Endothelial cell of umbilical vein (primary cell): ENCODE data around the gene FCER2. TPM values are rescaled to one million over a fixed set of nuclear protein-coding genes. Genes with fewer than 3 reads are reported as not detected.

Source experiments
- BruUV-seq: library from RNA; stranded (reverse); fragments of 400-500 nt; replicated peaks from 2 replicates; lab custom pipeline; 2021; lab: Mats Ljungman, UMichigan
- CTCF ChIA-PET: fragments of 300-600, 350-600 bp; sonication (Branson Sonifier 250); formaldehyde crosslinking; loops from one replicate; lab custom pipeline; 2021; ENCODE audit warnings: antibody characterized with exemption, inconsistent platforms; lab: Charles Lee
- POLR2A ChIA-PET: fragments of 300-600, 350-600 bp; sonication (Branson Sonifier 250); formaldehyde crosslinking; loops from one replicate; lab custom pipeline; 2021; ENCODE audit warnings: antibody characterized with exemption, inconsistent platforms; lab: Charles Lee
- DNase-seq: peaks from one replicate; pipeline ENCODE4 v3.0.0-alpha.2; 2011; ENCODE audit warnings: low read depth, low spot score
- FAIRE-seq: peaks from 2 replicates; lab custom pipeline; 2011; peaks lifted over from hg19 to GRCh38; lab: Jason Lieb, UNC
- H2AFZ ChIP-seq: 2 replicates; pipeline ENCODE4 v1.6.0; 2012; ENCODE audit warnings: low read depth, low read length, control low read depth, inconsistent platforms
- H3K27ac ChIP-seq: 2 replicates; pipeline ENCODE4 v1.5.1; 2011; ENCODE audit warnings: low read depth, mild to moderate bottlenecking, control low read depth, low read length, moderate library complexity; ENCODE audit not compliant: insufficient read depth
- H3K27me3 ChIP-seq, 2 experiments: 2 replicates each; pipeline versions ENCODE4 v1.6.0 to v1.6.1; 2011; ENCODE audit warnings: low read length in 2 of 2, mixed read lengths in 1 of 2; ENCODE audit not compliant: control insufficient read depth in 2 of 2, insufficient read depth in 2 of 2
- H3K36me3 ChIP-seq, 2 experiments: 2 replicates in 1 of 2; 3 replicates in 1 of 2; pipeline ENCODE4 v1.5.1; 2011; ENCODE audit warnings: low read length in 2 of 2, mild to moderate bottlenecking in 1 of 2, moderate library complexity in 1 of 2; ENCODE audit not compliant: control insufficient read depth in 2 of 2, insufficient read depth in 2 of 2; ENCODE audit errors: extremely low read depth in 1 of 2
- H3K4me1 ChIP-seq: 3 replicates; pipeline ENCODE4 v1.5.1; 2011; ENCODE audit warnings: mild to moderate bottlenecking, low read length; ENCODE audit not compliant: control insufficient read depth, insufficient read depth; ENCODE audit errors: extremely low read depth
- H3K4me2 ChIP-seq: 2 replicates; pipeline ENCODE4 v1.6.1; 2011; ENCODE audit warnings: low read length, control low read depth, mixed read lengths; ENCODE audit not compliant: insufficient read depth
- H3K4me3 ChIP-seq, 3 experiments: fragments of 200-600 bp in 1 of 3; sonication (generic), shearing (Covaris generic) in 1 of 3; replicated peaks in 1 of 3; 2 replicates each; pipeline ENCODE4 v1.5.1; 2011 to 2016; ENCODE audit warnings: control low read depth in 3 of 3, low read length in 3 of 3, mild to moderate bottlenecking in 2 of 3, inconsistent platforms in 1 of 3, low read depth in 1 of 3, moderate library complexity in 1 of 3; ENCODE audit not compliant: insufficient read depth in 1 of 3
- H3K79me2 ChIP-seq: 2 replicates; pipeline ENCODE4 v1.6.0; 2012; ENCODE audit warnings: low read length, inconsistent platforms; ENCODE audit not compliant: control insufficient read depth, insufficient read depth
- H3K9ac ChIP-seq: replicated peaks from 2 replicates; pipeline ENCODE3; 2011; ENCODE audit warnings: low read length, control low read depth; ENCODE audit not compliant: insufficient read depth; ENCODE audit errors: extremely low read depth
- H3K9me1 ChIP-seq: replicated peaks from 3 replicates; pipeline ENCODE4 v1.6.0; 2011; ENCODE audit warnings: mild to moderate bottlenecking, low read length; ENCODE audit not compliant: control insufficient read depth, insufficient read depth; ENCODE audit errors: extremely low read depth
- H3K9me3 ChIP-seq: replicated peaks from 2 replicates; pipeline ENCODE4 v1.5.1; 2012; ENCODE audit warnings: low read length, inconsistent platforms; ENCODE audit not compliant: control insufficient read depth, insufficient read depth
- H4K20me1 ChIP-seq: replicated peaks from 2 replicates; pipeline ENCODE3; 2011; ENCODE audit warnings: mild to moderate bottlenecking, low read length; ENCODE audit not compliant: control insufficient read depth, insufficient read depth; ENCODE audit errors: extremely low read depth
- CTCF ChIP-seq, 2 donors: IDR thresholded peaks; 1 replicate in 1 of 2; 2 replicates in 1 of 2; pipeline ENCODE4 v1.5.1; 2011; ENCODE audit warnings: low read length in 2 of 2, mild to moderate bottlenecking in 2 of 2, moderate library complexity in 2 of 2, control low read depth in 1 of 2, inconsistent platforms in 1 of 2, low read depth in 1 of 2; ENCODE audit not compliant: insufficient read depth in 1 of 2; ENCODE audit errors: extremely low read depth in 1 of 2
- EZH2 ChIP-seq: IDR thresholded peaks from 2 replicates; pipeline ENCODE4 v1.6.1; 2012; ENCODE audit warnings: borderline replicate concordance, low read depth, mild to moderate bottlenecking, moderate library complexity, low read length, inconsistent platforms; ENCODE audit not compliant: severe bottlenecking
- FOS ChIP-seq: IDR thresholded peaks from 2 replicates; pipeline ENCODE4 v1.6.1; 2011; ENCODE audit warnings: mild to moderate bottlenecking, low read length, moderate library complexity, borderline replicate concordance; ENCODE audit not compliant: insufficient read depth
- GATA2 ChIP-seq: IDR thresholded peaks from 2 replicates; pipeline ENCODE4 v1.7.0; 2011; ENCODE audit warnings: low read depth, mild to moderate bottlenecking, moderate library complexity, mixed read lengths, low read length; ENCODE audit not compliant: insufficient read length, insufficient read depth
- JUN ChIP-seq: IDR thresholded peaks from 2 replicates; pipeline ENCODE4 v1.6.1; 2011; ENCODE audit warnings: borderline replicate concordance, low read depth; ENCODE audit not compliant: insufficient read length, insufficient read depth
- MAX ChIP-seq: IDR thresholded peaks from 2 replicates; pipeline ENCODE4 v1.6.1; 2011; ENCODE audit not compliant: insufficient read depth, insufficient read length
- MYC ChIP-seq: IDR thresholded peaks from one replicate; pipeline ENCODE4 v1.6.1; 2011; ENCODE audit warnings: mild to moderate bottlenecking, low read depth, low read length
- POLR2A ChIP-seq: IDR thresholded peaks from 2 replicates; pipeline ENCODE4 v1.6.1; 2012; ENCODE audit warnings: low read depth, mild to moderate bottlenecking, control low read depth, low read length
- POLR2AphosphoS5 ChIP-seq: IDR thresholded peaks from 2 replicates; pipeline ENCODE4 v1.6.1; 2012; ENCODE audit warnings: low read depth, mild to moderate bottlenecking, control low read depth, low read length, moderate library complexity; ENCODE audit not compliant: insufficient read depth
- dilution Hi-C: fragments of 300-500 bp; cut with MboI; formaldehyde crosslinking; loops from one replicate; pipeline ENCODE4 v1.15.0; 2019; ENCODE audit warnings: low sequenced_read_pairs; ENCODE audit not compliant: extremely low pct_ligation_motif_present
- intact Hi-C: fragments of 100-400 bp; cut with micrococcal nuclease; formaldehyde crosslinking; loops from one replicate; pipeline ENCODE4 v1.10.0; 2022
- polyA plus RNA-seq, 4 experiments: library from polyadenylated mRNA; depleted of rRNA in 3 of 4; stranded (reverse) in 3 of 4; unstranded in 1 of 4; fragments of >200 nt; gene quantifications; 2 replicates each; pipeline versions ENCODE4 v1.2.1 to v1.2.3, GENCODE V29; 2011 to 2012; ENCODE audit warnings: missing spikeins in 1 of 4
- total RNA-seq: library from RNA; stranded (reverse); gene quantifications from 2 replicates; pipeline ENCODE4 v1.2.3, GENCODE V29; 2021

Gene FCER2
- total and polyA plus RNA-seq, 2 donors (not counting 3 experiments of a cell fraction or from before 2014, with no cell fraction given), result not detected

- no TSS peak for BruUV-seq
- H3K9me1 ChIP-seq, result no peaks in the 10 kb centered on the region
- ChIA-PET POLR2A (no interaction called here), CTCF (interaction anchor here (0.8 to 2.5 kb wide), 22 partner anchors 10 to 578 kb away, joined by 3 to 137 read pairs (median 8); partner anchors contain the start of genes MAP2K7 and RETN)
- H3K4me2 ChIP-seq, result peak overlapping the region; percentile 7
- TF ChIP-seq POLR2A (no peak), JUN (no peak), MYC (no peak), FOS (no peak), EZH2 (no peak), POLR2AphosphoS5 (no peak), MAX (no peak), CTCF (IDR thresholded peaks at IDR 0.05; ENCODE audit: extremely low read depth in 1 of 2, insufficient read depth in 1 of 2, low read depth in 1 of 2, low read length in 2 of 2) (no peak), GATA2 (no peak)
- no peaks in the 10 kb centered on the region for H4K20me1 ChIP-seq
- no peak overlapping the region for H3K9ac ChIP-seq
- peaks cover 0 to 3% of the 10 kb centered on the region in 2 experiments for H3K36me3 ChIP-seq
- peaks cover 7% of the 10 kb centered on the region for H3K4me1 ChIP-seq
- DNase-seq (no peak), FAIRE-seq (peak; percentile 31)
- intact Hi-C loops, result loop anchor here (1.0 to 5.0 kb wide), 7 partner anchors 28 to 326 kb away; partner anchors contain the start of genes PET100, SNAPC2 and XAB2
- no peak overlapping the region for H3K27ac ChIP-seq
- H3K27me3 ChIP-seq, result peaks cover 2 to 3% of the 10 kb centered on the region in 2 experiments
- H3K4me3 ChIP-seq, result peak overlapping the region in 1 of 3 experiments; percentile 100
- H3K79me2 ChIP-seq, result peaks cover 21% of the 10 kb centered on the region
- H2AFZ ChIP-seq, result peak overlapping the region; percentile 60
- no peaks in the 10 kb centered on the region for H3K9me3 ChIP-seq
- dilution Hi-C loops, result no loop called here
Observed at GRCh38 chr19:7679771-7680605, 21.9 kb downstream of the FCER2 start.
